Astrocyte of the cerebellum (primary cell): ENCODE measurements around the gene SPECC1L.
A peak's percentile ranks its signal among the peaks of the same experiment; 100 is the strongest.

Experiments
- DNase-seq: peaks from one replicate; pipeline ENCODE4 v3.0.0-alpha.2; 2011; ENCODE audit warnings: low read depth
- H3K4me3 ChIP-seq: 2 replicates; pipeline ENCODE4 v1.5.1; 2011; ENCODE audit warnings: mild to moderate bottlenecking, low read depth, low read length, moderate library complexity
- in situ Hi-C: cut with HindIII; loops from 2 replicates; pipeline ENCODE4 v1.10.0; 2017; ENCODE audit warnings: low sequenced_read_pairs
- TF ChIP-seq, protein P1 (sequence below): IDR thresholded peaks from 2 replicates; pipeline ENCODE4 v1.5.1; 2012; ENCODE audit warnings: low read length, low read depth, moderate library complexity, mild to moderate bottlenecking; ENCODE audit errors: missing control alignments

The SPECC1L gene

DNA sequence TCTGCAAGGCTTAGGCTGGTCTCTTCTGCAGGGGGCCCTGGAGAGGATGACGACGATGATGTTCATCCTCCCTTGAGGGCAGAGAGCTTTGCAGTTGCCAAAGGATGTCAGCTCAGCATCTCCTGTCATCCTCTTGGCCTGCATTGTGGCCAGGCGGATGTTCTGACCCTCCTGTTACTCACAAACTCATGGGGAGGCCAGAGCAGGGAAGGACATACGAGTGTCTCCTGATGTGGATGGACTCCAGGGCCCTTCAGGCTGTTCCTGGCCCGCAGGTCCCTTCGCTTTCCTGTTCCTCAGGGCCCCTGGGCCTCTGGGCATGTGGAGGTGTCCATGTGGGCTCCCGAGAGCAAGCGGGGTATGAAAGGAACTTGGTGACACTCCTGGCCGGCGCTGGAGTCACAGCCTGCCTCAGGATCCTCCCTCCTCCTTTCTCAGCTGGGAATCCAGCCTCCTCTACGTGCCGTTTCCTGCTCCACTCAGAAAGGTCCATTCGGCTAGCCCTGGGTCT, 165.3 kb downstream of the SPECC1L start:
- no peak overlapping the region for H3K4me3 ChIP-seq
- in situ Hi-C loops = no loop called here
- TF ChIP-seq, protein P1, sequence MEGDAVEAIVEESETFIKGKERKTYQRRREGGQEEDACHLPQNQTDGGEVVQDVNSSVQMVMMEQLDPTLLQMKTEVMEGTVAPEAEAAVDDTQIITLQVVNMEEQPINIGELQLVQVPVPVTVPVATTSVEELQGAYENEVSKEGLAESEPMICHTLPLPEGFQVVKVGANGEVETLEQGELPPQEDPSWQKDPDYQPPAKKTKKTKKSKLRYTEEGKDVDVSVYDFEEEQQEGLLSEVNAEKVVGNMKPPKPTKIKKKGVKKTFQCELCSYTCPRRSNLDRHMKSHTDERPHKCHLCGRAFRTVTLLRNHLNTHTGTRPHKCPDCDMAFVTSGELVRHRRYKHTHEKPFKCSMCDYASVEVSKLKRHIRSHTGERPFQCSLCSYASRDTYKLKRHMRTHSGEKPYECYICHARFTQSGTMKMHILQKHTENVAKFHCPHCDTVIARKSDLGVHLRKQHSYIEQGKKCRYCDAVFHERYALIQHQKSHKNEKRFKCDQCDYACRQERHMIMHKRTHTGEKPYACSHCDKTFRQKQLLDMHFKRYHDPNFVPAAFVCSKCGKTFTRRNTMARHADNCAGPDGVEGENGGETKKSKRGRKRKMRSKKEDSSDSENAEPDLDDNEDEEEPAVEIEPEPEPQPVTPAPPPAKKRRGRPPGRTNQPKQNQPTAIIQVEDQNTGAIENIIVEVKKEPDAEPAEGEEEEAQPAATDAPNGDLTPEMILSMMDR = no peak
- no peak for DNase-seq

DNA sequence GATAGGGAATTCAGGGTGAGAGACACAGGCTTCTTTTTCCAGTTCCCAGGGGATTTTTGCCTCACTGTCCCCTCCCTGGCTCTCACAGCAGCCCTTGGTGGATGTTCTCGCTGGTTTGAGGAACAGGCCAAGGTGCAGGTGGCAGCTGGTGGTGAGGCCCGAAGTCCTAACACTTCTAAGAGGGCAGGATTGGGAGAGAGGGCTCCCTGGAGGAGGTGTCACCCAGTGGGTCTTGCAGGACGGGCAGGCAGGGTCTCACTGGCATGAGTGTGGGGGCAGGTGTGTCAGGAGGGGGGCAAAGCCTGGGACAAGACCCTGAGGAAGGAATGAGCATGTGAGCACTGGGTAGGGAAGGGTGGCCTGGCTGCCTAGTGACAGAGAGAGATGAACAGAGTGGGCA, 165.9 kb downstream of the SPECC1L start:
- in situ Hi-C loops = no loop called here
- no peak overlapping the region for H3K4me3 ChIP-seq

GRCh38 chr22:24437091-24437490, 166.5 kb downstream of the SPECC1L start:
- TF ChIP-seq, protein P1 = no peak
- in situ Hi-C loops = no loop called here
- H3K4me3 ChIP-seq = no peak overlapping the region
- DNase-seq = no peak

More for the DNA sequence above, 165.9 kb downstream of the SPECC1L start:
- TF ChIP-seq, protein P1 = no peak
- no peak for DNase-seq

DNA sequence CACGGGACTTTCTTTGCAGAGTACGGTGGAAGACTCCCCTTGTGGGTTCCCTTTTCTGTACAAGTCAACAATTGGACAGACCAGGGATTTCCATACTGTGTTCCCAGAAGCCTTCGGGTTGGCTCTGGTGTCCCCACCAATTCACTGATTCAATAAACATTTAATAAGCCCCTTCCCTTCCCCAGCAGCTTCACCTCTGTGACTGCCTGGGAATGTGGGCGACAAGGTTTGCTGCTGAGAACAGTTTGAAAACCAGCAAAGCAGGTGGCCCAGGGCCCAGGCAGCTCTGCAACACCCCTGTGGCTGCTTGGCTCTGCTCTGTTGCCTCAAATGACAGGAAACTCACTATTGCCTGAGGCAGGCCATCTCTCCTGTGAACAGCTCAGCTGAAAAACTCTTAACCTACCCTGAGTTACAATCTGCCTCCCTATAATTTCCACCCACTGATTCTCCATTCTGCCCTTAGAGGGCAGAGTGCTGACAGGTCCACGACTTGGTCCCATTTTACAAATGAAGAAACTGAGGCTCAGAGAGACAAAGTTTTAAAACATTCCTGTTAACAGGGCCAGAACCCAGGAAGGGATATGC, 167.2 kb downstream of the SPECC1L start:
- no peak overlapping the region for H3K4me3 ChIP-seq
- DNase-seq = no peak
- in situ Hi-C loops = no loop called here
- TF ChIP-seq, protein P1 = peak; percentile 21

GRCh38 chr22:24440270-24440717, 169.7 kb downstream of the SPECC1L start:
- no peak overlapping the region for H3K4me3 ChIP-seq
- in situ Hi-C loops = loop anchor here (5.0 kb wide), 1 partner anchor 72 kb away; no protein-coding TSS in a partner anchor
- TF ChIP-seq, protein P1 = no peak
- DNase-seq = no peak

GRCh38 chr22:24440718-24441405, 170.2 kb downstream of the SPECC1L start:
- DNase-seq = no peak
- TF ChIP-seq, protein P1 = no peak
- no peak overlapping the region for H3K4me3 ChIP-seq
- in situ Hi-C loops = loop anchor here (5.0 kb wide), 1 partner anchor 71 kb away; no protein-coding TSS in a partner anchor
